ENCODE data around the gene STXBP2.

The STXBP2 gene

DNA sequence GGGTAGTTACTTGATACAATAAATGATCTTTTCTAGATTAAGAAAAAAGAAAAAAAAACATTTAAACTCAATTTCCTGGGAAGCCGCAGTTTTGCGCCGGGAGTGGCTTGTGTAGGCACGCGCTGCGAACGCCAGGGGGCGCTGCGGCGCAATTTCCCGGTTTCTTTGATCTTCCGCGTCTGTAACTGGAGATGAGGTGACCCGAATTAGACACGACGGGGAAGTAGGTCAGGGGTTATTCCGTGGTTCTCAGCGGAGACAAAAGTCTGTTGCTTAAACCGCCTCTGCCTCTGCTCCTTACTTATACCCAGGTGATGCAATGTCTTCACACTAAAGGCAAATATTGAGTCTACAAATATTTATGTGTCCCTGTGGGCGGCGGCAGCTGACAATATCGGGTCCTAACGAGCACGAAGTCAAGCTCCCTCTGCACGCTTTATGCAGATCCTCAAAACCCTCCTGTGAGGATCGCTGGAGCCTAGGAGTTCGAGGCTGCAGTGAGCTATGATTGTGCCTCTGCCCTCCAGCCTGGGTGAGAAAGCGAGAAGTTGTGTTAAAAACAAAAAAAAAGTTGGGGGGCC lies 15.2 kb downstream of the STXBP2 start:
- Mint-ChIP-seq H3K27ac (peak overlapping the region; percentile 51), H3K36me3 (ENCODE audit: low read depth) (no peaks in the 10 kb centered on the region)

DNA sequence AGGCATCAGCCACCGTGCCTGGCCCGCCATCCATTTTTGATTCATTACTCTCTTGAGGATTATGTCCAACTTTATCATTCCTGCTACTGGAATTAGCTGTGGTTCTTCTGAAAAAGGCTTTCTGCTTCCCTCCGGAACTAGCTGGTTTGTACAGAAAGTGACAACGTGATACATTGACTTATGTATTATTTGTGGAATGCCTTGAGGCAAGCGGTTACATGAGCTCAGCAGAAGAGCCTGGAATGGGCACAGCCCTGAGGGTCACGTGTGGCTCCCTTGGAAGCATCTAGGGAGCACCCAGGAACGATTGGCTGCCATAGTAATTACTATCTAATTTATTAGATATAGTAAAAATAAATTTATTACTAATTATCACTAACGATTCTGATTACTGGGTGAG lies 17.5 kb downstream of the STXBP2 start:
- H3K9me3 Mint-ChIP-seq: no peaks in the 10 kb centered on the region
- TF ChIP-seq, protein P1, sequence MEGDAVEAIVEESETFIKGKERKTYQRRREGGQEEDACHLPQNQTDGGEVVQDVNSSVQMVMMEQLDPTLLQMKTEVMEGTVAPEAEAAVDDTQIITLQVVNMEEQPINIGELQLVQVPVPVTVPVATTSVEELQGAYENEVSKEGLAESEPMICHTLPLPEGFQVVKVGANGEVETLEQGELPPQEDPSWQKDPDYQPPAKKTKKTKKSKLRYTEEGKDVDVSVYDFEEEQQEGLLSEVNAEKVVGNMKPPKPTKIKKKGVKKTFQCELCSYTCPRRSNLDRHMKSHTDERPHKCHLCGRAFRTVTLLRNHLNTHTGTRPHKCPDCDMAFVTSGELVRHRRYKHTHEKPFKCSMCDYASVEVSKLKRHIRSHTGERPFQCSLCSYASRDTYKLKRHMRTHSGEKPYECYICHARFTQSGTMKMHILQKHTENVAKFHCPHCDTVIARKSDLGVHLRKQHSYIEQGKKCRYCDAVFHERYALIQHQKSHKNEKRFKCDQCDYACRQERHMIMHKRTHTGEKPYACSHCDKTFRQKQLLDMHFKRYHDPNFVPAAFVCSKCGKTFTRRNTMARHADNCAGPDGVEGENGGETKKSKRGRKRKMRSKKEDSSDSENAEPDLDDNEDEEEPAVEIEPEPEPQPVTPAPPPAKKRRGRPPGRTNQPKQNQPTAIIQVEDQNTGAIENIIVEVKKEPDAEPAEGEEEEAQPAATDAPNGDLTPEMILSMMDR (IDR thresholded peaks at IDR 0.05): no peak
- no peak for DNase-seq
- H3K36me3 Mint-ChIP-seq (ENCODE audit: low read depth): no peaks in the 10 kb centered on the region
- H3K4me3 Mint-ChIP-seq: no peak overlapping the region
- peaks cover 23% of the 10 kb centered on the region for H3K27me3 Mint-ChIP-seq (ENCODE audit: low read depth, poor library complexity)
- no peak overlapping the region for H3K27ac Mint-ChIP-seq
- peaks cover 13% of the 10 kb centered on the region for H3K4me1 Mint-ChIP-seq

More for the DNA sequence above, 15.2 kb downstream of the STXBP2 start:
- H3K9me3 Mint-ChIP-seq: no peaks in the 10 kb centered on the region
- TF ChIP-seq, protein P1 (IDR thresholded peaks at IDR 0.05): peak; percentile 100
- H3K4me3 Mint-ChIP-seq: peak overlapping the region; percentile 59
- peak; percentile 92 for DNase-seq
- peaks cover 33% of the 10 kb centered on the region for H3K27me3 Mint-ChIP-seq (ENCODE audit: low read depth, poor library complexity)
- H3K4me1 Mint-ChIP-seq: peaks cover 13% of the 10 kb centered on the region

DNA sequence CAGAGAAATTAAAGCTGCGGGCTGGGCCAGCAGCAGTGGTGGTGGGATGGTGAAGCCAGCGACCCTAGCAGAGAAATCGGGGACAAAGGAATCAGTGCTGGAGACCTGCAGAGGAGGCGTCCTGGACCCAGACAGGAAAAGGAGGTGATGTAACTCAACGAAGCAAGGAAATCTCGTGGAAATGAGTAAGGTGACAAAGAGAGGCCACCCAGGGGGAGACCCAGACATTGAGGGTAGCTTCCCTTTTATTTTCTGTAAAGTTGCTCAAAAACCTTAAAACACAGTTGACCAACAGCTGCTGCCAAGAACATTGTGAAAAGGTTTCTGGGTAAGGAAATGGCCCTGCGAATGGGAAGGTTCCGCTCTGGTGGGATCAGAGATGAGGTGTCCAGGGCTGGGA lies 18.7 kb downstream of the STXBP2 start:
- H3K27ac Mint-ChIP-seq: no peak overlapping the region
- H3K36me3 Mint-ChIP-seq (ENCODE audit: low read depth): no peaks in the 10 kb centered on the region
- no peak for DNase-seq
- TF ChIP-seq, protein P1 (IDR thresholded peaks at IDR 0.05): no peak
- no peaks in the 10 kb centered on the region for H3K9me3 Mint-ChIP-seq
- H3K27me3 Mint-ChIP-seq (ENCODE audit: low read depth, poor library complexity): peaks cover 26% of the 10 kb centered on the region
- H3K4me1 Mint-ChIP-seq: peaks cover 13% of the 10 kb centered on the region
- no peak overlapping the region for H3K4me3 Mint-ChIP-seq

DNA sequence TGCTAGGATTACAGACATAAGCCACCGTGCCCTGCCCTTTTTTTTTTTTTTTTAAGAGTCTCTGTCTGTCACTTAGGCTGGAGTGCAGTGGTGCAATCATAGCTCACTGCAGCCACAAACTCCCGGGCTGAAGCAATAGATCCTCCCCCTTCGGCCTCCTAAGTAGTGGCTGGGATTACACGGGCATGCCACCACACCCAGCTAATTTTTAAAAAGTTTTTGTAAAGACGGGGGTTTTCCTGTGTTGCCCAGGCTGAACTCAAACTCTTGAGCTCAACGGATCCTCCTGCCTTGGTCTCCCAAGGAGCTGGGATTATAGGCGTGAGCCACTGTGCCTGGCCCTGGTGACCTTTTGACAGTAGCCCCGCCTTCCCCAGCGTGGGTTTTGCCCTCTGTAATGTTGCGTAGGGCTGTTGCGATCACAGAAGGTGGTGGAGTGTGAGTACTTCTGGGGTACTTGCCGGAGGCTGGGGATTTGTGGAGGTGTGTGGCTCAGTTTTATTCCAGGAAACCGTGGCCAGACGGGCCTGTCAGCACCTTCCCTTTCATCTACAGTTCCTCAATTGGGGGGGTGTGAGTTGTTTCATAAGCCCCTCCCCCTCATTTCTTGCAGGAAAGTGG lies 20.3 kb downstream of the STXBP2 start:
- TF ChIP-seq, protein P1 (IDR thresholded peaks at IDR 0.05): no peak
- no peaks in the 10 kb centered on the region for H3K36me3 Mint-ChIP-seq (ENCODE audit: low read depth)
- H3K4me3 Mint-ChIP-seq: no peak overlapping the region
- peaks cover 9% of the 10 kb centered on the region for H3K4me1 Mint-ChIP-seq
- DNase-seq: no peak
- no peaks in the 10 kb centered on the region for H3K9me3 Mint-ChIP-seq
- H3K27me3 Mint-ChIP-seq (ENCODE audit: low read depth, poor library complexity): peaks cover 21% of the 10 kb centered on the region
- H3K27ac Mint-ChIP-seq: no peak overlapping the region

DNA sequence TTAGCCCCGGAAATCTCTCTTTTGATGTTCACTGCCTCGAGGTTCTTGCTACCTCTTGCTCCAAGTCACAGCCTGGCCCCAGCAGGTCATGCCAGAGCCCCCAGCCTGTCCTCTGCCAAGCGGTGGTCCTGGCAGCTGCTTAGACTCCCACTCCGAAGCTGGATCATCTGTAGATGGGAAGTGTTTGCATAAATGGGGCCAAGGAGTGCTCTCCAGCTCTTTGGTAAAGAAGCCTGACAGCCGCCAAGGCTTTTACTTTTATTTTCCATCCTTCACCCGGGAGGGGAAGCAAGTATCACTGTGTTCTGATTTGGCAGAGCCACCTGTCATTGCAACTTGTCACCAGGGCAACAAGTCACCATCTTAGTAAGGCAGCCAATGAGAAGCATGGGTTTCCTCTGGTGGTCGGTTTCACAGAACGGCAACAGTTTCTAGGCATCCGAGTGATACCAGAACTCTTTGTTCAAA lies 21.3 kb downstream of the STXBP2 start:
- Mint-ChIP-seq H3K27ac (no peak overlapping the region), H3K36me3 (ENCODE audit: low read depth) (no peaks in the 10 kb centered on the region), H3K4me3 (no peak overlapping the region), H3K27me3 (ENCODE audit: low read depth, poor library complexity) (peaks cover 30% of the 10 kb centered on the region), H3K9me3 (no peaks in the 10 kb centered on the region), H3K4me1 (no peaks in the 10 kb centered on the region)
- TF ChIP-seq, protein P1 (IDR thresholded peaks at IDR 0.05): no peak
- no peak for DNase-seq
